HG02840 (cell line): ENCODE measurements around the gene MAPRE2.

Experiments used
- ATAC-seq: cut with Tn5 transposase; IDR thresholded peaks from one replicate; pipeline ENCODE4 v1.9.1; 2021; ENCODE audit warnings: mild to moderate bottlenecking, moderate library complexity, moderate number of reproducible peaks; ENCODE audit not compliant: unreplicated experiment, low FRiP score

The MAPRE2 gene

GRCh38 chr18:35172009-35172408 is 130.8 kb downstream of the MAPRE2 start:
- no peak for ATAC-seq

DNA sequence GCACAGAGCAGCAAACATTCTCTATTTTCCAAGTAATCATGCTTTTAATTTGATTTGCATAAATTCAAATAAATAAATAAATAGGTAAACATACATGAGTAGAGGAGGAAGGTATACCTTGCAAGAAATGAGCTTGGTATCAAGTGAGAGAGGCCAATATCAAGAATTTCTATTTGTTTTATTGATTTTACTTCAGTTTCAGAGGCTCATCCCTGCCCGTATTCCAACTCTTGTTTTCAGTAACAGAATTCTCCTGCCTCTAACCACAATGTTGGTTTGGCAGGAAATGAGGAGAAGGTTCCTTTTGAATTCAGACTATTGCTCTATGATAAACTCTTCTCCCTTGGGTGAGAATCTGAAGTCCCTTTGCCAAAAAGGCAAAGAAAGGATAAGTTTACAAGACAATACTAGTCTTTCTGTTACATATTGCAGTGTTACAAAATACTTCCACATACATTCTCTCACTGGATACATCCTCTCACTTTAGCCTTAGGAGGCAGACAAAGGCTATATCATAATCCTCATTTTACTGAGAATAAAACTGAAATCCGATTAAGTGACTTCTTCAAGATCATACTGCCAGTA is 131.3 kb downstream of the MAPRE2 start:
- no peak for ATAC-seq

- no peak for ATAC-seq
Measured at GRCh38 chr18:35174093-35174731, 133.0 kb downstream of the MAPRE2 start.

DNA sequence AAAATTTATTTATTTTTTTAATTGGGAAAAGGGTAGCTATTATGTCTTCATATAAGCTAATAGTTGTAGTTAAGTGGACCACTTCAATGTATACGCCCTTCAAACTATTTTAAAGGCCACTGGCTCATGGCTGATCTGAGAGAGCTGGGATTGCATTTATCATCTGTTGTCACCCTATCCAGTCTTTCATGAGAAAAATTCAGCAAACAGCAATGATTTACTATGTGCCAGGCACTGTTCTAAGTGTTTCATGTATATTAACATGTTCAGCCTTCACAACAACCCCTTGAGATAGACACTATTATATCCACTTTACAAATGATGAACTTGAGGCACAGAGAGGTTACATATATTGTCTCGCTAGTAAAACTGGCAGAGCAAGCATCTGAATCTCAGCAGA is 133.5 kb downstream of the MAPRE2 start:
- no peak for ATAC-seq

DNA sequence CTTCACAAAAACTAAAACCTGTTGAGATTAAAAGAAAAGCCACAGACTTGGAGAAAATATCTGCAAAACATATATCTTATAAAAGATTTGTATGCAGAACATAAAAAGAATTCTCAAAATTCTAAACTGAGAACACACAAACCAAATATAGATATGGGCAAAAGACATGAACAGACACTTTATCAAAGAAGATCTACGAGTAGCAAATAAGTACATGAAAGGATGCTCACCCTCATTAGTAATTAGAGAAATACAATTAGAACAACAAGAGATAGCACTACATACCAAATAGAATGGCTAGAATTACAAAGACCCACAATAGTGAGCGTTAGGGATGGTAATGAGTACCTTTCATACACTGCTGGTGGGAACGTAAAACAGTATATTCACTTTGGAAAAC is 135.7 kb downstream of the MAPRE2 start:
- ATAC-seq: no peak

DNA sequence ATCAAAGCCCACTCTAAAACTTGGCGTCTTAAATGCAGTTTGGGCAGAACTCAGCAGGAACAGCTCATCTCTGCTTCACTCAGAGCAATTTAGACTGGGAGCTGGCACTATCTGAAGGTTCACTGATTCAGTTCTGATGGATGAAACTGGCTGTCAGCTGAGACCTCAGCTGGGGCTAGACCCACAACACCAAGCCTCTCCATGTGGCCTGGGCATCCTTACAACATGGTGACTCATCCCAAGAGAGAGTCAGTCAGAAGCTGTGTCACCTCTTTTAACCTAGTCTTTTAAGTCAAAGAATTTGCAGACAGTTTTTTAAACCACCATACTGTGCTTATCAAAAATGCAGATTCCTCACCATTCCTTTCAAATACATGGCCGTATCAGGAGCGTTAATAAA is 137.0 kb downstream of the MAPRE2 start:
- ATAC-seq: no peak

DNA sequence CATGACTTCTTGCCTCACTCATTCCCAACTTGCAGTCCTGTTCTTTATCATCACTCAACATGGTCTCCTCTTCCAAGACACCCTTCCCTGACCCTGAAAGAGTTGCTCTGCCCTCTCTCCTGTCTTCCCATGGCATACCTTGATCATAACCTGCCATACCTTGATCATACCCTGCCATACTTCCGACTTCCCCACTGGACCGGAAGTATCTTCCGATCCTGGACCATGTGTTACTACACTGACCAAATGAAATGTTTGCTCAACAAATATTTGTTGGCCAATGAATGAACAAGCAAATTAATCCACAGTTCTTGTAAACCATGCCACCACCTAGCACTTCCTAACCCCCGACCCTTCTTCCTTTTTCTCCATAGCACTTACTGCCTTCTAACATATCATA is 138.7 kb downstream of the MAPRE2 start:
- ATAC-seq: no peak

GRCh38 chr18:35180455-35180854 is 139.2 kb downstream of the MAPRE2 start:
- no peak for ATAC-seq

DNA sequence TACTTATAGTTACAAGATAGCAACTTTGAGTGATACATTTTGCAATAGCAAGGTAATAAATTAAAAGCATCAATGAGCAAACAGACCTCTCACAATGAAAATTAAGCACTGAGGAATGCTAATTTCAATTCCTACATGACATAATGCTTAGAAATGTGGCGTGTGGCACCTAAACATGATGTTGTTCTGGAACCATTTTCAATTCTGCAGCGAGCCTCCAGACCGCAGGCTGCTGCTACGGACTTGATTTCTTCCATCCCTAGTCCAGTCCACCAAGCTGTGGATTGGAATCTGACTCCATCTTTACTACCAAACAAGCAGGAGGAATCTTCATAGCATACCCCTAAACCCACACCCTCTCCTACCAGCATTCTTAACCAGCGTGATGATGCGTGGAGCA is 140.9 kb downstream of the MAPRE2 start:
- no peak for ATAC-seq

DNA sequence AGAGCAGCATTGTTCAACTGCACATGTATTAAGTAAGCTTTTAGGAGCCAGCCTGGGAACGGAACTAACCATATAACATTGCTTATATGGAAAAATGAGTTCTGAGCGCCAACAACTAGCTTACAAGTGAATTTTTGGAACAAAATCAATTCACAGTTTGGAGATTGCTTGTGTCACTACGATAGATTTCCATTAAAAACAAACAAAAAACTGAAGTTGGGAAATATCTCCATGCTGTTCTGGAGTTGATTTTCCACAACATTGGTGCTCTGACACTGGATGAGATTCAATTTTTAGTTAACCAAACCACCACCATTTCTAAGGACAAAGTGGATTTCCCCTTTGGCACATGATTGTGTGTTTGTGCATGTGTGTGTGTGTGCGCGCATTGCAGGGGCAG is 142.7 kb downstream of the MAPRE2 start:
- no peak for ATAC-seq

DNA sequence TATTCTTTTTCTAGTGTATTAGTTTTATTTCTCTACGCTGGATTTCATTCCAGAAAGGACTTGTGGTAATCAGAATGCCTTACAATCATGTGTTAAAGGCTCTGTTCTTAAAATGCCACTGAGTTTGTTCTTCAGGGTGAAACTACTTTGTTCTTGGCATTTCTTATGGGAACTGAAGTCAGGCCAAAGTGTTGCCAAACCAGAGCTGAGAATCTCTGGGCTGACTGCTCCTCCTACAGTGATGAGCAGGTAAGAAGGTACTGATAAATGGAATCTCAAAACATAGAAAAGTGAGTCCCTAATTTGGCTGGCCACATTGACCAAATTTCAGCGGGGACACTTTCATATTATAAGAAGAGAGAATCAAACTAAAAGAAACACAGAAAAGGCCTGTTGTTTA is 144.6 kb downstream of the MAPRE2 start:
- no peak for ATAC-seq

GRCh38 chr18:35186291-35187034 is 145.2 kb downstream of the MAPRE2 start:
- ATAC-seq: no peak

GRCh38 chr18:35189510-35189909 is 148.3 kb downstream of the MAPRE2 start:
- ATAC-seq: no peak

GRCh38 chr18:35190948-35191697 is 149.9 kb downstream of the MAPRE2 start:
- ATAC-seq: no peak

- no peak for ATAC-seq
Measured at GRCh38 chr18:35191698-35192025, 150.4 kb downstream of the MAPRE2 start.

DNA sequence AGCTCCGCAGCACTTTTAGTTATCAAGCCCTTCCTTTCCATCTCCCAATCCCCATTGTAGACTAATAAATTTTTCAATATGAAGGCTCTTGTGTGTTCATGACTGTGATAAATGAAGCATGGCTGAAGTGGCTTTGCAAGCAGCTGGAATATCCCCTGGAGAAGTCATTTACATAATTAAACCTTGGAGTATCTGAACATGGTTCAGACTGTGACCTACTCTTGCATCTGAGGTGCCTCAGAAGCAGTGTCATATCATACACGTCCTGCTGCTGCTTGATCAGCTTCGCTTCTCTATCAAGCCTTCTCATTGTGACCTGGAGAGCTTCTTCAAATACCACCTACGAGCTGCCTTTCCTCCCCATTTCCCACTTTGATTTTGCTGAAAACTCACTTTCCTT is 151.2 kb downstream of the MAPRE2 start:
- no peak for ATAC-seq
